ENCODE results near the gene BOD1L1. TPM values are rescaled to one million over a fixed set of nuclear protein-coding genes. Genes with fewer than 3 reads are reported as not detected.

The BOD1L1 gene
- total RNA-seq, 1 donor, result 27.5 TPM

- no peaks in the 10 kb centered on the region for H3K79me2 ChIP-seq (ENCODE audit: insufficient read depth, low read length)
- DNase-seq (ENCODE audit: insufficient read length, low spot score, missing footprints), result no peak
- no peak overlapping the region for H3K4me3 ChIP-seq (ENCODE audit: insufficient read depth, low read length)
- no peaks in the 10 kb centered on the region for H3K4me1 ChIP-seq (ENCODE audit: insufficient read depth, low read length)
- H3K36me3 ChIP-seq (ENCODE audit: insufficient read depth, low read length), result no peaks in the 10 kb centered on the region
- H3K9me3 ChIP-seq (ENCODE audit: low read depth, low read length), result no peaks in the 10 kb centered on the region
- no peak overlapping the region for H3K27ac ChIP-seq (ENCODE audit: low read depth, low read length)
- no peak overlapping the region for H2AFZ ChIP-seq (ENCODE audit: low read length)
- no peaks in the 10 kb centered on the region for H4K20me1 ChIP-seq (ENCODE audit: insufficient read depth, low read length)
- H3K4me2 ChIP-seq (ENCODE audit: insufficient read depth, low read length), result no peak overlapping the region
- TF ChIP-seq, protein P1, sequence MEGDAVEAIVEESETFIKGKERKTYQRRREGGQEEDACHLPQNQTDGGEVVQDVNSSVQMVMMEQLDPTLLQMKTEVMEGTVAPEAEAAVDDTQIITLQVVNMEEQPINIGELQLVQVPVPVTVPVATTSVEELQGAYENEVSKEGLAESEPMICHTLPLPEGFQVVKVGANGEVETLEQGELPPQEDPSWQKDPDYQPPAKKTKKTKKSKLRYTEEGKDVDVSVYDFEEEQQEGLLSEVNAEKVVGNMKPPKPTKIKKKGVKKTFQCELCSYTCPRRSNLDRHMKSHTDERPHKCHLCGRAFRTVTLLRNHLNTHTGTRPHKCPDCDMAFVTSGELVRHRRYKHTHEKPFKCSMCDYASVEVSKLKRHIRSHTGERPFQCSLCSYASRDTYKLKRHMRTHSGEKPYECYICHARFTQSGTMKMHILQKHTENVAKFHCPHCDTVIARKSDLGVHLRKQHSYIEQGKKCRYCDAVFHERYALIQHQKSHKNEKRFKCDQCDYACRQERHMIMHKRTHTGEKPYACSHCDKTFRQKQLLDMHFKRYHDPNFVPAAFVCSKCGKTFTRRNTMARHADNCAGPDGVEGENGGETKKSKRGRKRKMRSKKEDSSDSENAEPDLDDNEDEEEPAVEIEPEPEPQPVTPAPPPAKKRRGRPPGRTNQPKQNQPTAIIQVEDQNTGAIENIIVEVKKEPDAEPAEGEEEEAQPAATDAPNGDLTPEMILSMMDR (IDR thresholded peaks at IDR 0.05; ENCODE audit: extremely low read depth, low read depth, low read length), result no peak
- H3K27me3 ChIP-seq (ENCODE audit: insufficient read depth, low read length), result peaks cover 28% of the 10 kb centered on the region
These were observed 90.3 kb downstream of the BOD1L1 start for GRCh38 chr4:13537011-13537831.

GRCh38 chr4:13536607-13537006 is 90.9 kb downstream of the BOD1L1 start:
- Histone ChIP-seq H3K4me1 (ENCODE audit: insufficient read depth, low read length) (no peaks in the 10 kb centered on the region), H4K20me1 (ENCODE audit: insufficient read depth, low read length) (no peaks in the 10 kb centered on the region), H3K4me3 (ENCODE audit: insufficient read depth, low read length) (no peak overlapping the region), H3K27me3 (ENCODE audit: insufficient read depth, low read length) (peaks cover 29% of the 10 kb centered on the region), H3K9me3 (ENCODE audit: low read depth, low read length) (no peaks in the 10 kb centered on the region), H3K36me3 (ENCODE audit: insufficient read depth, low read length) (no peaks in the 10 kb centered on the region), H3K79me2 (ENCODE audit: insufficient read depth, low read length) (no peaks in the 10 kb centered on the region), H3K4me2 (ENCODE audit: insufficient read depth, low read length) (no peak overlapping the region), H3K27ac (ENCODE audit: low read depth, low read length) (no peak overlapping the region), H2AFZ (ENCODE audit: low read length) (no peak overlapping the region)
- DNase-seq (ENCODE audit: insufficient read length, low spot score, missing footprints), result peak; percentile 88
- TF ChIP-seq, protein P1 (IDR thresholded peaks at IDR 0.05; ENCODE audit: extremely low read depth, low read depth, low read length), result no peak

DNA sequence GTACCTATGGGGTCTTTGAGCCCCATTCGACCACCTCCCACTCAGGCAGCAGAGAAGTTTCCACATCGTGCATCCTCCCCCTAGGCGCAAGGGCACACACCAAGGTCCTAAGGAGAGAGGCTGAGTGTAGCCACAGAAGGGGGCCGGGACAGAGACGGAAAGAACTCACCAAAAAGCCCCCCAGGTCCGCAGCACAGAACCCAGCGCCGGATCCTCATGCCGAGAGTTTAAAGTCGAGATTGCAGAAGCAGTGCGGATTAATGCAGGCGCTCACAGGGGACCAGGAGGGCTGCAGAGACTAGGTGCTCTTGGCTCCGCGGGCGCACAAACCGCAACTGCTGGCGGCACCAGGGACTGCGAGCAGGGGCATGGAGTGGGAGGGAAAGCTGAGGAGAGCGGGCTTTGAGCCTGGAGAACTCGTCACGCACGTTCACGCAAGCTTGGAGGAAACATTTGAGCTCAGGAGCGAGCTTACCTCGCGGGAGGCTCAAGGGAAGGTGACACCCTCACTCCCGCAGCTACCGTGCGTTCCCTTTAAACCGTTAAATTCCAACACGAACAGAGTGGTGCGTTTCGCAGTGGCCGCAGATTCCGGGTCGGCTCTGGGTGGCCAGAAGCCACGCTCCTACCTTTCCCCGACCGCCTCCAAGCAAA is 91.7 kb downstream of the BOD1L1 start:
- Histone ChIP-seq H2AFZ (ENCODE audit: low read length) (no peak overlapping the region), H3K27me3 (ENCODE audit: insufficient read depth, low read length) (peaks cover 32% of the 10 kb centered on the region), H3K4me1 (ENCODE audit: insufficient read depth, low read length) (no peaks in the 10 kb centered on the region), H3K36me3 (ENCODE audit: insufficient read depth, low read length) (no peaks in the 10 kb centered on the region), H3K9me3 (ENCODE audit: low read depth, low read length) (no peaks in the 10 kb centered on the region), H3K27ac (ENCODE audit: low read depth, low read length) (no peak overlapping the region), H3K79me2 (ENCODE audit: insufficient read depth, low read length) (no peaks in the 10 kb centered on the region), H4K20me1 (ENCODE audit: insufficient read depth, low read length) (no peaks in the 10 kb centered on the region), H3K4me2 (ENCODE audit: insufficient read depth, low read length) (no peak overlapping the region), H3K4me3 (ENCODE audit: insufficient read depth, low read length) (no peak overlapping the region)
- TF ChIP-seq, protein P1 (IDR thresholded peaks at IDR 0.05; ENCODE audit: extremely low read depth, low read depth, low read length), result no peak
- DNase-seq (ENCODE audit: insufficient read length, low spot score, missing footprints), result peak; percentile 87

DNA sequence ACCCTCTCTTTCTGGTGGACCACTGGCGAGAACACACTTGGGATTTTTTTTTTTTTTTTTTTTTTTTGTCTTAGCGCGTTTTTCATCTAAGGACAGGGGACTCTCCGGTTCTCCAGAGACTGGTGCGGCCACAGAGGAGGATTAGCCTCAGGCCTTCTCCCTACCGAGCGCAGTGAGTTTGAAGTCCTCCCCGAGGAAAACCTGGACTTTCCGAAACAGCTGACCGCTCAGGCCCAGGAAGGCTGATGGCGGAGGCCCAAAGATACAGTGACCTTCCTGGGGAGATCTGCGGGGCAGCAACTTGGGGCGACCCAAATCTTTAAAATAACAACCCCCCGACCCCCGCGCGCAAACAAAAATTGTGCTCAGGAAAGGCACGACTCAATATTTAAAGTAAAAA is 92.4 kb downstream of the BOD1L1 start:
- H3K4me1 ChIP-seq (ENCODE audit: insufficient read depth, low read length), result no peaks in the 10 kb centered on the region
- no peak overlapping the region for H3K4me2 ChIP-seq (ENCODE audit: insufficient read depth, low read length)
- H3K4me3 ChIP-seq (ENCODE audit: insufficient read depth, low read length), result no peak overlapping the region
- no peaks in the 10 kb centered on the region for H3K79me2 ChIP-seq (ENCODE audit: insufficient read depth, low read length)
- no peak overlapping the region for H2AFZ ChIP-seq (ENCODE audit: low read length)
- no peaks in the 10 kb centered on the region for H3K9me3 ChIP-seq (ENCODE audit: low read depth, low read length)
- H3K27me3 ChIP-seq (ENCODE audit: insufficient read depth, low read length), result peaks cover 37% of the 10 kb centered on the region
- TF ChIP-seq, protein P1 (IDR thresholded peaks at IDR 0.05; ENCODE audit: extremely low read depth, low read depth, low read length), result no peak
- DNase-seq (ENCODE audit: insufficient read length, low spot score, missing footprints), result peak; percentile 46
- no peaks in the 10 kb centered on the region for H4K20me1 ChIP-seq (ENCODE audit: insufficient read depth, low read length)
- no peaks in the 10 kb centered on the region for H3K36me3 ChIP-seq (ENCODE audit: insufficient read depth, low read length)
- no peak overlapping the region for H3K27ac ChIP-seq (ENCODE audit: low read depth, low read length)
